ENCODE measurements around the gene SPANXN4. TPM values are rescaled to one million over a fixed set of nuclear protein-coding genes. Genes with fewer than 3 reads are reported as not detected.

SPANXN4 gene
- total RNA-seq, 1 experiment from 2014 or later = not detected

DNA sequence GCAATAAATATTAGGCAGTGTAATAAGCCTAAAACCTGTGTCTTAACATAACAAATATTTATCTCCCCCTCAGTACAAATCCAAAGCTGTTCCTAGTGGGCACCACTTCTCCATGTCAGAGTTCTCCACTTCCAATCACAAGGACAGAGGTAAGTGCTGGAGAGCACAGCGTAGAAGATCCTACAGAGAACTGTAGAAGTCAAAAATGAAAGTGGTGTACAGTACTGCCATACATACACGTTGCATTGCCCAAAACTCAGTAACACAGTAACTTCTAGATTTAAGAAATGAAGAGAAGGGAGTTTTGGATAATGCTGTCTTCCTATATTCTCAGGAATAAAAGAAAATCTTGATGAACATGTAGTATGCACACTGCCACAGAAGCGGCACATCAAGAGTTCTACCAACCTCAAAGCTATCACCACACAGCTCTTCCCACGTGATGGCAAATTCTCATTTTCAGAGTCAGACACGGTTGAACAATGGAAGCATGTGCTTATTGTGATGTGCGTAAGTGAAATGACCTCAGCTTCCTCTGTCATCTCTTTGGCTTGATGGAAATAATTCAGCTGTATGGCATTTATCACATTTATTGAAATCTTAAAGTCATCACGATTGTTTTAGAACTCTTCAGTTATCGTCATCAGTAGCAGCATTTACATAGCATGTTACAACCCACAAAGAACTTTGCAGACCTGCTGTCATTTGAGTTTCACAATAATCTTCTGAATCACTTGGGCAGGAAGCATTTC is 27.1 kb upstream of the SPANXN4 start:
- TF ChIP-seq SP1 (IDR thresholded peaks at IDR 0.05; ENCODE audit: low read depth) = no peak
- TF ChIP-seq, protein P1, sequence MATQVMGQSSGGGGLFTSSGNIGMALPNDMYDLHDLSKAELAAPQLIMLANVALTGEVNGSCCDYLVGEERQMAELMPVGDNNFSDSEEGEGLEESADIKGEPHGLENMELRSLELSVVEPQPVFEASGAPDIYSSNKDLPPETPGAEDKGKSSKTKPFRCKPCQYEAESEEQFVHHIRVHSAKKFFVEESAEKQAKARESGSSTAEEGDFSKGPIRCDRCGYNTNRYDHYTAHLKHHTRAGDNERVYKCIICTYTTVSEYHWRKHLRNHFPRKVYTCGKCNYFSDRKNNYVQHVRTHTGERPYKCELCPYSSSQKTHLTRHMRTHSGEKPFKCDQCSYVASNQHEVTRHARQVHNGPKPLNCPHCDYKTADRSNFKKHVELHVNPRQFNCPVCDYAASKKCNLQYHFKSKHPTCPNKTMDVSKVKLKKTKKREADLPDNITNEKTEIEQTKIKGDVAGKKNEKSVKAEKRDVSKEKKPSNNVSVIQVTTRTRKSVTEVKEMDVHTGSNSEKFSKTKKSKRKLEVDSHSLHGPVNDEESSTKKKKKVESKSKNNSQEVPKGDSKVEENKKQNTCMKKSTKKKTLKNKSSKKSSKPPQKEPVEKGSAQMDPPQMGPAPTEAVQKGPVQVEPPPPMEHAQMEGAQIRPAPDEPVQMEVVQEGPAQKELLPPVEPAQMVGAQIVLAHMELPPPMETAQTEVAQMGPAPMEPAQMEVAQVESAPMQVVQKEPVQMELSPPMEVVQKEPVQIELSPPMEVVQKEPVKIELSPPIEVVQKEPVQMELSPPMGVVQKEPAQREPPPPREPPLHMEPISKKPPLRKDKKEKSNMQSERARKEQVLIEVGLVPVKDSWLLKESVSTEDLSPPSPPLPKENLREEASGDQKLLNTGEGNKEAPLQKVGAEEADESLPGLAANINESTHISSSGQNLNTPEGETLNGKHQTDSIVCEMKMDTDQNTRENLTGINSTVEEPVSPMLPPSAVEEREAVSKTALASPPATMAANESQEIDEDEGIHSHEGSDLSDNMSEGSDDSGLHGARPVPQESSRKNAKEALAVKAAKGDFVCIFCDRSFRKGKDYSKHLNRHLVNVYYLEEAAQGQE (IDR thresholded peaks at IDR 0.05; ENCODE audit: low read depth) = no peak
- TF ChIP-seq TCF7L2 (IDR thresholded peaks at IDR 0.05; ENCODE audit: borderline replicate concordance, extremely low read depth, insufficient read depth, insufficient read length) = no peak
- TF ChIP-seq EGR1 (IDR thresholded peaks at IDR 0.05; ENCODE audit: low read depth) = no peak
- TF ChIP-seq FOSL1 (IDR thresholded peaks at IDR 0.05; ENCODE audit: low read depth) = no peak
- TF ChIP-seq SRF (IDR thresholded peaks at IDR 0.05; ENCODE audit: low read depth) = no peak
- no peak for TF ChIP-seq POLR2A (IDR thresholded peaks at IDR 0.05; ENCODE audit: borderline replicate concordance, extremely low read depth, insufficient read depth, insufficient read length)
- no peak for TF ChIP-seq JUND (IDR thresholded peaks at IDR 0.05)
- no peak for TF ChIP-seq ZFX (IDR thresholded peaks at IDR 0.05)
- TF ChIP-seq, protein P2, sequence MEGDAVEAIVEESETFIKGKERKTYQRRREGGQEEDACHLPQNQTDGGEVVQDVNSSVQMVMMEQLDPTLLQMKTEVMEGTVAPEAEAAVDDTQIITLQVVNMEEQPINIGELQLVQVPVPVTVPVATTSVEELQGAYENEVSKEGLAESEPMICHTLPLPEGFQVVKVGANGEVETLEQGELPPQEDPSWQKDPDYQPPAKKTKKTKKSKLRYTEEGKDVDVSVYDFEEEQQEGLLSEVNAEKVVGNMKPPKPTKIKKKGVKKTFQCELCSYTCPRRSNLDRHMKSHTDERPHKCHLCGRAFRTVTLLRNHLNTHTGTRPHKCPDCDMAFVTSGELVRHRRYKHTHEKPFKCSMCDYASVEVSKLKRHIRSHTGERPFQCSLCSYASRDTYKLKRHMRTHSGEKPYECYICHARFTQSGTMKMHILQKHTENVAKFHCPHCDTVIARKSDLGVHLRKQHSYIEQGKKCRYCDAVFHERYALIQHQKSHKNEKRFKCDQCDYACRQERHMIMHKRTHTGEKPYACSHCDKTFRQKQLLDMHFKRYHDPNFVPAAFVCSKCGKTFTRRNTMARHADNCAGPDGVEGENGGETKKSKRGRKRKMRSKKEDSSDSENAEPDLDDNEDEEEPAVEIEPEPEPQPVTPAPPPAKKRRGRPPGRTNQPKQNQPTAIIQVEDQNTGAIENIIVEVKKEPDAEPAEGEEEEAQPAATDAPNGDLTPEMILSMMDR (IDR thresholded peaks at IDR 0.05 in 2 of 3, conservative IDR thresholded peaks at IDR 0.05 in 1 of 3; ENCODE audit: borderline replicate concordance in 1 of 3, insufficient read depth in 1 of 3, low read depth in 2 of 3, low read length in 2 of 3) = no peak
- Histone ChIP-seq H3K79me2 (ENCODE audit: insufficient read depth, low read length) (no peaks in the 10 kb centered on the region), H3K4me2 (ENCODE audit: low read length) (no peak overlapping the region), H3K9me3 (ENCODE audit: control insufficient read depth in 1 of 2, insufficient read depth in 1 of 2, low read depth in 1 of 2, low read length in 2 of 2) (no peaks in the 10 kb centered on the region), H3K9me2 (ENCODE audit: insufficient read depth) (no peaks in the 10 kb centered on the region), H3K4me3 (replicated peaks in 1 of 2; ENCODE audit: low read depth in 1 of 2, low read length in 2 of 2) (no peak overlapping the region), H2AFZ (ENCODE audit: low read depth, low read length, poor library complexity, severe bottlenecking) (no peak overlapping the region), H3K4me1 (ENCODE audit: control insufficient read depth in 1 of 2, insufficient read depth in 2 of 2, low read length in 2 of 2) (no peaks in the 10 kb centered on the region), H3K27me3 (ENCODE audit: insufficient read depth, low read length) (no peaks in the 10 kb centered on the region), H3K36me3 (ENCODE audit: control insufficient read depth in 1 of 2, insufficient read depth in 2 of 2, low read length in 2 of 2) (no peaks in the 10 kb centered on the region), H3K27ac (ENCODE audit: low read depth, low read length) (no peak overlapping the region), H4K20me1 (ENCODE audit: insufficient read depth) (no peaks in the 10 kb centered on the region), H3K9ac (ENCODE audit: low read length) (no peak overlapping the region)
- DNase-seq (ENCODE audit: low read depth, low spot score) (no peak), ATAC-seq (no peak)
- no TSS peak for BruUV-seq (replicated peaks)
- intact Hi-C loops (cut with micrococcal nuclease) = no loop called here
- RAD21 ChIA-PET (ENCODE audit: low non-redundant PET in 1 of 2, low total read pairs in 2 of 2, uncharacterized antibody in 2 of 2, unreplicated experiment in 2 of 2) = no interaction called here
- POLR2A ChIA-PET = no interaction called here
- CTCF ChIA-PET = no interaction called here
